Stimulated activated CD4-positive, alpha-beta T cell treated with anti-CD3 and anti-CD28 coated beads, Interleukin-2, amount 100 ng/mL, for 4 hours (primary cell): ENCODE measurements around the gene AATF.
A peak's percentile ranks its signal among the peaks of the same experiment; 100 is the strongest.

Experiments
- DNase-seq: peaks from one replicate; pipeline ENCODE4 v3.0.0-alpha.2; 2020; ENCODE audit warnings: low read depth

AATF gene, protein sequence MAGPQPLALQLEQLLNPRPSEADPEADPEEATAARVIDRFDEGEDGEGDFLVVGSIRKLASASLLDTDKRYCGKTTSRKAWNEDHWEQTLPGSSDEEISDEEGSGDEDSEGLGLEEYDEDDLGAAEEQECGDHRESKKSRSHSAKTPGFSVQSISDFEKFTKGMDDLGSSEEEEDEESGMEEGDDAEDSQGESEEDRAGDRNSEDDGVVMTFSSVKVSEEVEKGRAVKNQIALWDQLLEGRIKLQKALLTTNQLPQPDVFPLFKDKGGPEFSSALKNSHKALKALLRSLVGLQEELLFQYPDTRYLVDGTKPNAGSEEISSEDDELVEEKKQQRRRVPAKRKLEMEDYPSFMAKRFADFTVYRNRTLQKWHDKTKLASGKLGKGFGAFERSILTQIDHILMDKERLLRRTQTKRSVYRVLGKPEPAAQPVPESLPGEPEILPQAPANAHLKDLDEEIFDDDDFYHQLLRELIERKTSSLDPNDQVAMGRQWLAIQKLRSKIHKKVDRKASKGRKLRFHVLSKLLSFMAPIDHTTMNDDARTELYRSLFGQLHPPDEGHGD

DNA sequence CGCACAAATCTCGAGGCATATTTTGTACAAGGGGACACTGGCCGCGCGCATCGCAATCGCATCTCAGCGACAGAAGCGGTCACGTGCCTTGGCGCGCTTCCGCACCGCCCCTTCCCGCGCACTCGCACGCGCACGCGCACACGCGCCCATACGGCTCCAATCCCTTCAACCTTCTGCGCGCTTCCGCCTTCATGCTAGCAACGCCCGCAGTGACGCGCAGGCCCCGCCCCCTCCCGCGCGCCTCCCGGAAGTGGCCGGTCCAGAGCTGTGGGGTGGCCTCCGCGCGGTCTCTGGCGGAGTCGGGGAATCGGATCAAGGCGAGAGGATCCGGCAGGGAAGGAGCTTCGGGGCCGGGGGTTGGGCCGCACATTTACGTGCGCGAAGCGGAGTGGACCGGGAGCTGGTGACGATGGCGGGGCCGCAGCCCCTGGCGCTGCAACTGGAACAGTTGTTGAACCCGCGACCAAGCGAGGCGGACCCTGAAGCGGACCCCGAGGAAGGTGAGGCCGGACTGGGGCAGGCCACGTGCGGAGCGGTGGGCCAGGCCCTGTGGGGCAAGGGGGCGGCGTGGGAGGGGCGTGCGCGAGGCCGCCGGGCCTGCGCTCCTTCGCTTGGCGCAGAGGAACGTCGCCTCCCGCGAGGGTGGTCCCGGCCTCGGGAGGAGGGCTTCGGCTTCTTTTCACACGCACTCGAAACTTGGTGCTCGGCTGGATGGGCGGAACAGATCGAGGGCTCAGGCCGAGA, at the start of gene AATF:
AATF (plus strand) TSS at position 238 of the 744 bp plus-strand sequence; CDS start at position 410, 172 bp downstream.
- DNase-seq: peak; percentile 94

DNA sequence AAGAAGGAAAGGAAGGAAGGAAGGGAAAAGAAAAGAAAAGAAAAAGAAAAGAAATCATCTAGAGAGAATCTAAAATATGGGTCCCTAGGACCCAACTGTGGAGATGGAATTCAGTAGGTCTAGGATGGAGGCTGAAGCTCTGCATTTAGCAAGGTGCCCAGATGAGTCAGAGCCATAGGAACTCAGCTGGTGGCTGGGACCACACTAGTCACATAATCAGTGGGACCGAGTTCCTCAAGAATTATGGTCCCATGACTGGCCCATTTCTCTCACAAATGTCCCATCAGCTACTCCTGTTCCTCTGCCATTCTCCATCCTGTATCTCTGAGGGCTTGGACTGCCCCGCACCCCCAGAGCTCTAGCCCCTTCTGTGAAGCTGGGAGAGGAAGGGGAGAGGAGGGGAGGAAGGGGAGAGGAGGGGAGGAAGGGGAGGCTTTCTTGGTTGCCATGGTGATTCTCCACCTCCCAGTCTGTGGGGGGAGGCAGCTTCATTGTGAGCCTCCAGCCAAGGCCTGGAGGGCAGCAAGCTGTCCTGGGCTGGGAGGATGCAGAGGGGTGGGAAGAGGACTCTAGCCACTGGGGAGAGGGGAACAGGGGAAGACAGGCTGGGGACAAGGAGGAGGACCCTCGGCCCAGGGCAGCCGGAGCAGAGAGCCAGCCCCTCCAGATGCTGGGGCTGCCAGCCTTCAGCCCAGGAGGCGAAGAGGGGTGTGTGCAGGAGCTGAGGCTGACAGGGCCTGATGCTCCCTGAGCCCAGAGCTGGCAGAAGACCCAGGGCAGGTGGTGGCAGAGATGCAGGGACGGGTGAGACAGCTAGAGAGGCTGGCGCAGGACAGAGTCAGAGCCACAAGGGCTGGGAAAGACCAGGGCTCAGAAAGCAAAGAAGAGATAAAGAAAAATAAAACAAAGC, 49.2 kb upstream of the AATF start:
- no peak for DNase-seq

DNA sequence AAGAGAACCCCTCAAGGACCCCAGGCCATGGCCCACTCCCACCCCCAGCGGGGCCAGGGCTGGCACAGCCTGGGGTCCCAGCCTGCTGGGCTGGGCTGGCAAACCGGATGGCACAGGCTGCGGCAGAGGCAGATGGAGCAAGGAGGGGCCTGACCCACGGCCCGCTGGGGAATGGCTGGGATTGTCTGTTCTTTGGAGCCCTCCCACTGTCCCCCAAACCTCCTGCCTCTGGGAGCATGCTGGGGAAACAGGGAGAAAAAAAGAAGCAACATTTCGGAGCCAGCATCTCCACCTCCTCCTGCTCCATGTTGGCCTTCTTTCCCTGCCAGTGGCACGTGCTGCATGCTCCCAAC, 48.6 kb upstream of the AATF start:
- DNase-seq: no peak

DNA sequence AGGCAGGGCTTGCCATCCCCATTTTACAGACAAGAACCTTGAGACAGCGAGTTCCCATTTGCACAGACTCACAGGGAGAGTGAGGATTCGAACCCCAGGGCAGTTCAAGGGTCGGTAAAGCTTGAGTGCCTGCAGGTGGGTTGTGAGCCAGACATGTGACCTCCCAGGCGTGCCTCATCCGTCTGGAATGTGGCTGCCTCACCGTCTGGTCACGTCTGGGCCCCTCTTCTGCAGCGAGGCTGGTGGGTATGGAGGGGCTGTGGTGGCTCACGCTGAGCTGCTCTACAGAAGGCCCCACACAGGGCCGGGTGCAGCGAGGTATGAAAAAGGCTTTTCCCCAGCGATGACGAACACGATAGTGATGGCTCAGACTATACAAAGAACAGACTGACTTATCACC, 47.2 kb upstream of the AATF start:
- no peak for DNase-seq

DNA sequence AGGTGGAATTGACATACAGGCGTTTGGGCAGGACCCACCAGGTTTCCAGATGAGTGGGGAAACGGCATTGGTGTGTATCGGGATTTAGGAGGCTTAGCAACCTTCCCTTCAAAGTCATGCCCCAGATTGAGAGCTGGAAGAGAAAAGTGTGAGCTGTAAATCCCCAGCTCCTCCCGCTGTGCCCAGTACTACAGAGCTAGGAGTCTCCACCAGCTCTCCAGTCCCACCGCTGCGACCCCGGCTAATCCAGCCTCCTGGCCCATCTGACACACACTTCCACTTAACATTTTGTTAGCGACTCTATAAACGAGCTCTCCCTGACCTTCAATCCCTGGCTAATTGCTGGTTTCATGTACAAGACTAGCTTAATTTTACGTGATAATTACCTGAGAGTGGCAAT, 41.3 kb upstream of the AATF start:
- no peak for DNase-seq

DNA sequence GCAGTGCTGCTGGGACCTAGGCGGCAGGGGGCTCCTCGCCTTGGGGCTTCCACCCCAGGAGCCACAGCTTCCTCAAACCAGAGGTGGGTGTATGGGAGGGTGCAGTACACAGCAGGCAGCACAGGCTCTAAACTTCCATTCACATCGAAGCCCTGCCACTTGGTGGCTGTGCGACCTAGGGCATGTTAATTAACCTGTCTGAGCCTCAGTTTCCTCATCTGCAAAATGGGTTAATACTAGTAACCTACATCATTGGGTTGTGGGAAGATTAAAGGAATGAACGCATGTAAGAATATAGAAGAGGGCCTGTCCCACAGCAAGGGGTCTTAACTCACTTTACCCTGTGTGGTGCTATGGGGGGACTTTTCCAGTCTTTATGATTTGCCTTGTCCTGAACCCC, 38.2 kb upstream of the AATF start:
- no peak for DNase-seq

DNA sequence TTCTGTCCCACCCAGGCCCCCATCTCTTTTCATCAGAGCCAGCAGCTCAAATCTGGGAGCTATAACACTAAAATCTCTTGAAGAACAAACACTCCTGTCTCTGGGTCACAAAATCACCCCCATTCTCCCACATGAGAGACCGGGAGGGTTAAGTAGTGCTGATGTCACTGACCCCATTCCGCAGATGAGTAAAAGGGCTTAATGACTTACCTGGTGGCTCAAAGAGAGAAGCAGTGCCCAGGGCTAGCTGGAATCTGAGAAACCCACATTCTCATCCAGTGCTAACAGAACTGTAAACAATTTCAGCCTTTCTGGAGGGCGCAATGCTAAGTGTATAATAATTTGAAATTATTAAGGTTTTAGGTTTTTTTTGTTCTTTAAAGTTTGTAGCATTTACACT, 37.8 kb upstream of the AATF start:
- no peak for DNase-seq

DNA sequence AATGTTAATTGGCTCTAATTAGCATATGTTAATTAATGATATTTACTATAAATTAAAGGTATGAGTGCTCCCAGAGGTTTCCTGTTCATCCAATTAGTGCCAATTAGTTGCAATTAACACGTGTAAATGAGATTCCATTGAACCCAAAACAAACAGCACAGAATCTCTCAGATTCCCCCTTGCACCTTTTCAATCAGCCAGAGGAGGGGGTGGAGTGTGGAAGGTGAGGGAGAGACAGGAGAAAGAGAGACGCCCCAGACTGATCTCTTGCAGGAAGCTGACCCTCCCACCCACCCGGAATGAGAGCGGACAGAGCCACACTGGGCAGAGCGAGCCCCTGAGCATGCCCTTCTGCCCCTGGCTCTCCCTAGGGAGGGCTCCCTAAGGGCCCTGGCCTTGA, 35.6 kb upstream of the AATF start:
- DNase-seq: no peak

DNA sequence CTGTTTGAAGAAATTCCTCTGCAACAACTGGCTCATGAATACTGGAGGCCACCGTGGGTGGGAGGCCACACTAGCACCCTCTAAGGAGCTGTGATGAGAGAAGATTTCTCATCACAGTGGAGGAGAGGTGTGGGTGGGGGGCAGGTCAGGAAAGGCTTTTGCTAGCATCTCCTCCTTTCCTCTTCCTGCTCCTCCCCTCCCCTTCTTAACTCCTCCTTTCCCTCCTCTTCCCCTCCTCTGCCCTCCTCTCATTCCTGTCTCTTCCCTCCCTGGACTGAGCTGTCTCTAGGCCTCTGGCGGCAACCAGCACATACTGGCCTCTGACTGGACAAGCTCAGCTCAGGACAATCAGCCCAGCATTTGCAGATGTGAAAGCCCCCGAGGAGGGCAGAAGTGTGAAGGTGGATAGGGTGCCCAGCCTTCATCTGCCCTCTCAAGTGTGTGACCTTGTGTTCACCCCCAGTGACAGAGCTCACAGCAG, 30.5 kb upstream of the AATF start:
- DNase-seq: no peak

DNA sequence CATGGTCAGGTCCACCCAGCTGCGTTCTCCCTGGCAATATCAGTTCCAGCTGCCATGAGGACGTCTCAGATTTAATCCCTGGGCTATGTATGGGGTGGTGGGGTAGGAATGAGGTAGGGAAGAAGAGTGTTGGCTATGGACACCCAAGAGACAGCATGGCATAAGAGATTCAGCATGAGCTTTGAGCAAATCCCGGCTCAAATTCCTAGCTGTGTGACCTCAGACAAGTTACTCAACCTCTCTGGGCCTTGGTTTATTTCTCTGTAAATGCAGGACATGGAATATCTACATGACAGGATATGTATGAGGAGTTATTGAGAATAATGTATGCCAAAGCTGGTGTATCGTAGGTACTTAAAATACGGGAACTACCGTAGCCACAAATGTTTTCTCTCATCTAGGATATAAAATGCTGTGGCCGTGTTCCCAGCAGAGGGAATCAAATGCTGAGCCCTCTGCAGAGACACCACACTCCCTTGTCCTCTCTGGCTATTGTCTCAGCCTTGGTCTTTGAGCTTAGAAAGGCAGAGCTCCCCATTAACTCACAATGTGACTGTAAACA, 29.3 kb upstream of the AATF start:
- no peak for DNase-seq

DNA sequence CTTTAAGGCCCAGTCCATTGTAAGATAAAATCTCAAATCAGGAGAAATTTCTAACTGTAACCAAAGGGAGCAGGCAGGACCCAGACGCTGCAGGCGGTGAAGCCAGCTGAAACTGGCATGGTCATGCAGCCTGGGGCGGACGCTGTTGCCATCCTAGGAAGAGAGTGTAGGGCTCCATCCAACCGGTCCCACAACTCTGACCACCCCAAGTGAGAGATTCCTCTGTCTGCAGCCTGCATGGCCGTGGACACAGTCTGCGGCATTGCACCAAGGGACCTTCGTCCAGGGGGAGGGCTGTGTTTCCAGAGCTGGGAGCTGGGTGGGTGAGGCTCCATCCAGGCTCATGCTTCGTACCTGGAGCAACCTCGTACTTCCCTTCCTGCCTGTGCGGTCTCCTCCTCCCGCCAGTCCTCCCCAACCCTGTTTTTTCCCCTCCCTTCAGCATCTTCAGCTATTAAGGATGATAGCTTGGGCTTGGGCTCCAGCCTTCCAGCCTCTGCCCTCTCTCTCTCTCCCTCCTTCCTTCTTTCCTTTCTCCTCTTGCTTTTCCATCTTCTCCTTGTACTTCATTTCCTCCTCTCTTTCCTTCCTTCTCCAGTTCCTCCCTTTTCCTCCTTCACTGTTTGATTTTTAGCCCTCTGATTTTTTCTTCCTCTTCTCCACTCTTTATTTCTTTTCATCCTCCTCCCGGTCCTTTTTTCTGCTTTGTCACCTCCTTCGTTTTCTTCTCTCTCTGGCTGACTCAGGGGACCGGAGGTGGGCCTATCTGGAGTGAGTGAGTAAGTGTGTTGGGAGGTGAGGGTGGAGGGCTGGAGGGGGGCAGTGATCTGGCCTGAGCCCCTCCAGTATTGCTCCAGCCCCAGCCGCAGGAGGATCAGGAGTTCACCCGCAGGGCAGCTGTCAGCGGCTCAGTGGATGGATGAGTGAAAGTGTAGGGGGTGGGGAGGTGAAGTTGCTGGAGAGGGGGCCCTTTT, 28.4 kb upstream of the AATF start:
- no peak for DNase-seq

DNA sequence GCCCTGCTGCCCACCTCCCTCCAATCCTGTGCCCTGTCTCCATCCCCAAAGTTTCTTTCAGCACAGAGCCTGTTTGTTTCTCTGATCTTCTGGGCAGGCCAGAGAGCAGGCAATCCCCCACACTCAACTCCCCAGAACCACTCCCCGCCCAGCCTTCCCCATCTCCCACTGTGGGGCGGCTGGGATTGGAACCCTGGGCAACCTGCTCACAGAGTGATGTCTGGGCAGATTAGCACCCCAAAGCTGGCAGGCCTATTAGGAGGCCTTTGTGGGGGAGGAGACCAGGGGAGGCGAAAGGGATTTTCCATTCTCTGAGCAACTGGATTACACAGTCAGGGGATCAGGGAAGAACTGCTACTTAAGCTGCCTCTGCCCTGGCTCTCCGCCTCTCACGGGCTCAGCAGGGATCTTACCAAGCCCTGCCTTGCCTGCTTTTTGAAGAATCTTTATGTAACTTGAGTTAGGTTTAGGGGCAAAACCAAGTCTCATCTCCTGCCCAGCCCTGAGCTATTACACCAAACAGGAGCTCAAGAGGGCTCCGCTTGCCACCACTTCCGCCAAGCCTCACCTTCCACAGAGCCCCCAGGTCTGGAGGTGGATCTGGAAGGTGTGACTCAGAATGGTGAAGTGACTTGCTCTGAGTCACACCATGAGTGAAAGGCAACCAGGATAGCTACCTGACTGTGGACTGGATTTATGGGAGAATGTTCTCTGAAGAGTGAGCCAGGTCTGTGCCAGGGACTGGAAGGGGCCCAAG, 27.5 kb upstream of the AATF start:
- peak; percentile 55 for DNase-seq

DNA sequence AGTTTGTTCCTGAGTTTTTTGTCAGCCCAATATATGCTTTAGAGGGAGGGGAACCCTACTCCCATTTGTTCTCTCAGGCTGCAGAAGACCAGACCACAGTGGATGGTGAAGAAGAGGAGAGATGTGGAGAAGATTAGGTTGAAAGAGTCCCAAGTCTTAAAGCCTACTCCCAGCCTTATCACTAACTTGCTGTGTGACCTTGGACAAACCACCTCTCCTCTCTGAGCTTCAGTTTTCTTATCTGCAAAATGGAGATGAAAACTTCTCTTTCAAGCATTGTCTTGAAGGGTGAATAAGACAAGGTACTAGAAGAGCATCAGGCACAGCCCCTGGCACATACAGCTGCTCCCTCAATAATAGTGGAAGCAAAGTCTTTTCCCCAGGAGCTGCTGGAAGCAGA, 26.6 kb upstream of the AATF start:
- DNase-seq: no peak

DNA sequence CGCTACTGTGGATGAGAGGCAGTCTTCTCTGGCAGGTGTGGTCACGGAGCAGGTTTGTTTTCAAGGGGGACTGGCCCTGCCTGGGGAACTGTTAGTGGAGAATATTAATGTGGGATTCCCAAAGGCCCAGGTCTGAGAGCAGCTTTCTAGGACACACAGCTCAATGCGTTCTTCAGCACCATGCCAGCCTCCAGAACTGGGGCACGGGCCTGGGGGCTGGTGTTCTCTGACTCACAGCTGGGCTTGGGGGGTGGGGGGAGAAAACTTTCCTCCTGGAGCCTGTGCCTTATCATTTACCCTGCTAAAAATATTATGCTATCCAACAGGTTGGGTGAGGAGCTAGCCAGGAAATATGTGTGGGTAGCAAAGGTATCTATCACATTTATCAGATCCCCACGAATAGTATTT, 24.9 kb upstream of the AATF start:
- no peak for DNase-seq

DNA sequence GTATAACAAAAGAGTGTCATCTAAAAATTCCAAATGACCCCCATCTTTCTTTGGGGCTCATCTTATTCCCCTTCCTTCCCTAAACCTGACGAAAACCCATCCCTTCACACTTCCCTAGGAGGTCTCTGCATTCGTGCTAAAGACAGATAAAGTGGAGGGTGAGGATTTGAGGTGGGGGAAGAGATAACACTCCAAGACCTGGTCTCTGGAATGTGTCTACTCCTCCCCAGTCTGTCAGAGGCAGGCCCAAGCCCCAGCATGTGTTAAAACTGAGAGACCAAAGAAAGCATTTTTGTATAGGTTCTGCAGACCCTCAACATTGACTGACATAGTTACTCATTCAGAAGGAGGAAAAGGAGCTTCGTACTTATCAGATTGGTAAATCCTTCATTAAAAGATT, 22.5 kb upstream of the AATF start:
- DNase-seq: no peak

DNA sequence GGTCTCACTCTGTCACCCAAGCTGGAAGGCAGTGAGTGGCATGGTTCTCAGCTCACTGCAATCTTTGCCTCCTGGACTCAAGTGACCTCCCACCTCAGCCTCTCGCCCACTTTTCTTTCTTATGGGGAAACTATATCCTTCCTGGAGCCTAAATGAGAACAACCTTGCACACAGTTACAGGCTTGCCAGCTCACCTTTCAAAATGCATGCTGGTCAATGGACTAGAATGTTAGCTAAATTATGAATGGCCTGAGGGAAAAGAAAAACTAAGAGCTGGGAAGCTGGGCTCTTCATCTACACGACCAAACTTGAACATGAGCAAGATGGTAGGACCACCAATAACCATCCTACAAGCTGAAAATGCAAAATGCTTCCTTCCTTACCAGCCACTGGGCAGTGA, 22.1 kb upstream of the AATF start:
- DNase-seq: no peak

DNA sequence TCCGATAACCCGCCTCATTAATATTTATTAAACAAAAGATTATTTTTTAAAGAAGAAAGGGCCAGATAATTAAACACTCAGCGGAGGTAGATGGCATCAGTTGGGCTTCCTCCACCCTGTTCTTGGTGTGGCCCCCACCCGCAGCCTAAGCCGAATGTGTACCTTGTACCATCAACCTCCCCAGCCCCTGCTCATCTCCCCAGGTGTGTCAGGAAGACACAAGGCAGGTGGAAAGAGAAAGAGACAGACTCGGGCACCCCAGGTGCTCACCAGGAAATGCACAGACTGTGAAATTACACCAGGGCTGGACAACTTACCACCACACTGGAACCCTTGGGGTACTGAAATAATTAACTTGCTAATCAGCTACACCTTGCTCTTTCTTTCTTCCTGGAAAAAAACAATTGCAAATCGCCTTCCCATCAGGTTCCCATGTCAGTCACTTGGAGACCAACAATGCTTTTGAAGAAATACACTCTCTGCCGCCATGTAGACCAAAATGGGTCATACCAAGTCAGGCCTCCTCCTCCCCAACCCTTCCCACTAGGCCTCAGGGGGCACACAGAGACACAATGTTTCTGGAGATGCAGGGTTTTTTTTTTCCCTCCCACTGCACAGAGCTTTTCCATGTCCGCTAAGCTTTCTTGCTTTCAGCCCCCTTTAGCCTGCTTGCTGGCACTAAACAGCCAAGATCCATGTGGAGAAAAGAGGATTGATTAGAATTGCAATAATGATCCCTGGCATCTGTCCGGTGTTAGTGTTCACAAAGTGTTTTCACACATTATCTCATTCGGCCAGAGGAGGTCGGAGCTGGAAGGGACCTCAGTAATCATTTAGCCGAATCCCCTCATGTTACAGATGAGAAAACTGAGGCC, 20.0 kb upstream of the AATF start:
- no peak for DNase-seq

DNA sequence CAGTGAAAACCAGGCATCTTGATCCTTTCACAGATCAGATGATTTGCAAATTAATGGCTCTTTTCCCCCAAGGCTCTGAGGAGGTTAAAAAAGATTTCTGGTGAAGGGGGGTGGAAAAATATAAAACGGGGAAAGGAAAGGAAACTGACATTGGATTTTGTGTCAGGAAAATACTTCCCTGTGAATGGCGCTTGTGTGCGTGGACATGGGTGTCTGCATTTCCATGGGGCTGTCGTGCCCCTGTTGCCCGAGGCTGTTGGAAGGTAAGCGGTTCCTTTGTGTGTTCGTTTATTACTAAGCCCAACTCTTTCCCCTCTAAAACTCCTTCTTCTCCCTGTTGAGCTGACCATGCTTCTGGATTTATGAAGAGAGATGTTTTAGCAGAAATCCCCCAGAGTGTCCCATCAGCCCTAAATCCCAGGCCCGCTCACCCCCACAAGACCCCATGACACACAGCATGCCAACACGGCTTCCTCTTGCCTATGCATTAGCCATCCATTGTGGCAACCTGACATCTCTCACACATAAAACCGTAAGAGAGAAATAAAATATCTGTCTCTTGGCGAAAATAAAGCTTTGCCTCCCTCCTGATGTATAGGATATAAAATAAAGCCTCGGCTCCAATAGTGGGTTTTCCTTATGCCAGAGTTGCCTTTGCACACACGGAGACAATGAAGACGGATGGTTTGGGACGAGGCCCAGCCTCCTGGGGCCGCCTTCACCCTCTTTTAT, 18.7 kb upstream of the AATF start:
- DNase-seq: no peak
